ENCODE measurements around the gene KRT13. TPM values are rescaled to one million over a fixed set of nuclear protein-coding genes. Genes with fewer than 3 reads are reported as not detected.
A peak's percentile ranks its signal among the peaks of the same experiment; 100 is the strongest.

The KRT13 gene
- total and polyA plus RNA-seq, 11 donors: 0.31 to 4.1 TPM; not detected in 9

GRCh38 chr17:41551365-41551764 is 46.0 kb upstream of the KRT13 start:
- DNase-seq: no peak
- TF ChIP-seq POLR2A (IDR thresholded peaks at IDR 0.05) (no peak), CTCF (IDR thresholded peaks at IDR 0.05) (no peak)
- no peak for ATAC-seq
- Histone ChIP-seq H3K9me3 (peaks cover 0 to 8% (median 1%) of the 10 kb centered on the region in 12 donors), H3K4me1 (peaks cover 0 to 20% (median 10%) of the 10 kb centered on the region in 12 donors), H3K4me3 (no peak overlapping the region), H3K27ac (no peak overlapping the region), H3K36me3 (no peaks in the 10 kb centered on the region), H3K27me3 (peaks cover 0 to 32% (median 0%) of the 10 kb centered on the region in 9 donors)
- WGBS, 4 donors: 67 to 70% (median 69%) methylated on average over 5 of the region's 5 CpGs
- intact Hi-C loops (cut with DNase I): loop anchor here in 4 of 10 donors (5.0 to 10.0 kb wide), 3 partner anchors 96 to 937 kb away; no protein-coding TSS in a partner anchor

GRCh38 chr17:41549596-41550039 is 44.2 kb upstream of the KRT13 start:
- intact Hi-C loops (cut with DNase I): loop anchor here (1.0 to 10.0 kb wide), 16 partner anchors 98 to 935 kb away; no protein-coding TSS in a partner anchor
- TF ChIP-seq POLR2A (IDR thresholded peaks at IDR 0.05): no peak
- TF ChIP-seq CTCF (IDR thresholded peaks at IDR 0.05): no peak
- Histone ChIP-seq H3K36me3 (no peaks in the 10 kb centered on the region), H3K4me1 (peaks cover 0 to 20% (median 10%) of the 10 kb centered on the region in 12 donors), H3K27ac (peak overlapping the region in 1 of 12 donors; percentile 54), H3K4me3 (no peak overlapping the region), H3K27me3 (peaks cover 0 to 19% (median 0%) of the 10 kb centered on the region in 9 donors), H3K9me3 (peaks cover 0 to 10% (median 1%) of the 10 kb centered on the region in 12 donors)
- no peak for ATAC-seq
- no peak for DNase-seq
- 71 to 82% (median 77%) methylated on average over 8 of the region's 8 CpGs for WGBS, 4 donors

GRCh38 chr17:41548844-41549595 is 43.6 kb upstream of the KRT13 start:
- H3K27me3 ChIP-seq: peaks cover 0 to 19% (median 2%) of the 10 kb centered on the region in 9 donors
- intact Hi-C loops (cut with DNase I): loop anchor here (1.0 to 10.0 kb wide), 14 partner anchors 99 to 746 kb away; no protein-coding TSS in a partner anchor
- 1 to 3% (median 2%) methylated on average over 20 to 25 of the region's 25 CpGs for WGBS, 4 donors
- TF ChIP-seq POLR2A (IDR thresholded peaks at IDR 0.05) (no peak), CTCF (IDR thresholded peaks at IDR 0.05) (peak; percentile 78 to 93 (median 83))
- peaks cover 0 to 10% (median 1%) of the 10 kb centered on the region in 12 donors for H3K9me3 ChIP-seq
- DNase-seq: peak; percentile 70 to 90 (median 77)
- H3K4me3 ChIP-seq: peak overlapping the region in 10 of 12 donors; percentile 18 to 42 (median 29)
- ATAC-seq: peak; percentile 90 to 92 (median 90)
- no peaks in the 10 kb centered on the region for H3K36me3 ChIP-seq
- peak overlapping the region in 2 of 12 donors; percentile 10 to 54 for H3K27ac ChIP-seq
- H3K4me1 ChIP-seq: peaks cover 0 to 20% (median 10%) of the 10 kb centered on the region in 12 donors

Data from heart left ventricle (tissue), 16 donors.